Fibroblast of the aortic adventitia (primary cell): ENCODE data around the gene ZBTB6. TPM values are rescaled to one million over a fixed set of nuclear protein-coding genes. Genes with fewer than 3 reads are reported as not detected.
A peak's percentile ranks its signal among the peaks of the same experiment; 100 is the strongest.
"Not testable (repeated sequence)": the region's sequence is repeated elsewhere in the genome, so short reads cannot be mapped to it uniquely, and the experiment has no call there.

Experiments
- DNase-seq: peaks from one replicate; pipeline ENCODE4 v3.0.0-alpha.2; 2010; ENCODE audit warnings: low read depth
- H3K4me3 ChIP-seq: 2 replicates; pipeline ENCODE4 v1.5.1; 2011; ENCODE audit warnings: low read depth, mild to moderate bottlenecking, control low read depth, low read length, moderate library complexity
- total RNA-seq: library from RNA; depleted of rRNA; stranded (reverse); fragments of >200 nt; gene quantifications from 2 replicates; pipeline ENCODE4 v1.2.3, GENCODE V29; 2012; ENCODE audit warnings: low replicate concordance
- TF ChIP-seq, protein P1 (sequence below): IDR thresholded peaks from 2 replicates; pipeline ENCODE4 v1.5.1; 2011; ENCODE audit warnings: mild to moderate bottlenecking, low read length, control low read depth, inconsistent platforms; ENCODE audit not compliant: insufficient read depth

Gene ZBTB6
- total RNA-seq, 1 donor, result 17.7 TPM

DNA sequence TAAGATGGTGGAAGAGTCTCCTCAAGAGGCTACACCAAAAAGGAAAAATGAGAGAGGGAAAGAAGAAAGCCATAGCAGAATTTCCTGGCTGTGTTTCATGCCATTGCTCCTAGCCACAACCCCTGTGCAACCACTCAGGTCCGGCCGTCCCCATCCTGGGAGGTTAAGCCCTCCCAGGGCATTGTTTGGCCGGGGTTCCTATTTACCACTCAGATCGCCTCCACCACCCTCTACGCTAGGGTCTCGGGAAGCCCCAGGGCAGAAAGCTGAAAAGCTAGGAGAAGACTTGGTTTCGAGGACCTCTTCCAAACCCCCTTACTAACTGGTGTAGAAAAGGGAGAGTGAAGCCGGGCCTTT lies 8.7 kb downstream of the ZBTB6 start:
- TF ChIP-seq, protein P1, sequence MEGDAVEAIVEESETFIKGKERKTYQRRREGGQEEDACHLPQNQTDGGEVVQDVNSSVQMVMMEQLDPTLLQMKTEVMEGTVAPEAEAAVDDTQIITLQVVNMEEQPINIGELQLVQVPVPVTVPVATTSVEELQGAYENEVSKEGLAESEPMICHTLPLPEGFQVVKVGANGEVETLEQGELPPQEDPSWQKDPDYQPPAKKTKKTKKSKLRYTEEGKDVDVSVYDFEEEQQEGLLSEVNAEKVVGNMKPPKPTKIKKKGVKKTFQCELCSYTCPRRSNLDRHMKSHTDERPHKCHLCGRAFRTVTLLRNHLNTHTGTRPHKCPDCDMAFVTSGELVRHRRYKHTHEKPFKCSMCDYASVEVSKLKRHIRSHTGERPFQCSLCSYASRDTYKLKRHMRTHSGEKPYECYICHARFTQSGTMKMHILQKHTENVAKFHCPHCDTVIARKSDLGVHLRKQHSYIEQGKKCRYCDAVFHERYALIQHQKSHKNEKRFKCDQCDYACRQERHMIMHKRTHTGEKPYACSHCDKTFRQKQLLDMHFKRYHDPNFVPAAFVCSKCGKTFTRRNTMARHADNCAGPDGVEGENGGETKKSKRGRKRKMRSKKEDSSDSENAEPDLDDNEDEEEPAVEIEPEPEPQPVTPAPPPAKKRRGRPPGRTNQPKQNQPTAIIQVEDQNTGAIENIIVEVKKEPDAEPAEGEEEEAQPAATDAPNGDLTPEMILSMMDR, result no peak
- peak; percentile 43 for DNase-seq
- H3K4me3 ChIP-seq, result peak overlapping the region; percentile 86

DNA sequence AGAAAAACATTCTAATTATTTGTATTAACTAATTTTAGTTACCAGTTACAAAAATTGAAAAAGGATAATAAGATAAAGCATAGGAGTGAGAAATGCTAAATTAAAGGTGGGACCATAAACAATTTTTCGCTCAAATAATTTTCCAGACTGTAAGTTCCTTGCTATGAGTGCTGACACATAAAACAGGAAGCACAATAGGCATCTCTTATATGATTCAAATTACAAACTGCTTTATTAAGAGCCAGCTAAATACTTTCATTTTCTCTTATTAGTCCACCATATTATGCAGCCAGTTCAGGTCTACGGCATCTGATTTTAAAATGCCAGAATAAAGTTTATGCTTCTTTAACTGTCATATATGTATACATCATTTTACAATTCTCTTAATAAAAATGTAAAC lies 12.3 kb downstream of the ZBTB6 start:
- peak; percentile 39 for DNase-seq
- no peak overlapping the region for H3K4me3 ChIP-seq
- TF ChIP-seq, protein P1, result no peak

DNA sequence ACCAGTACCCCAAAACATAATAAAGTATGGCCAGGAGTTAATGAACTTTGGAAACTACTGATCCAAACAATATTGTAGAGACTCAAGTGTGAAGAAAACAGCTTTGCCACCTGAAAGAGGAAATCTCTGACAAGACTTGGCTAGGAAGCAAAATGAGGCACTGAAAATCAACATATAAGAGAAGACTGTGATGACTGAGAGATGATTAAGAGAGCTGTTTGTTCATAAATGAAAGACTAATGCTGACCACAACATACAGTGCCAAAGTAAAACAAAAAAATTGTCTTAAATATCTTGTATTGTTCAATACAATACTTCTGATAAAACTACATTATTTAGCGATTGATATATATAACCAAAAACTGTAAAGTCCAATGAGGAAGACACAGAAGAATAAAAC lies 15.2 kb downstream of the ZBTB6 start:
- TF ChIP-seq, protein P1, result no peak
- DNase-seq, result no peak
- no peak overlapping the region for H3K4me3 ChIP-seq

DNA sequence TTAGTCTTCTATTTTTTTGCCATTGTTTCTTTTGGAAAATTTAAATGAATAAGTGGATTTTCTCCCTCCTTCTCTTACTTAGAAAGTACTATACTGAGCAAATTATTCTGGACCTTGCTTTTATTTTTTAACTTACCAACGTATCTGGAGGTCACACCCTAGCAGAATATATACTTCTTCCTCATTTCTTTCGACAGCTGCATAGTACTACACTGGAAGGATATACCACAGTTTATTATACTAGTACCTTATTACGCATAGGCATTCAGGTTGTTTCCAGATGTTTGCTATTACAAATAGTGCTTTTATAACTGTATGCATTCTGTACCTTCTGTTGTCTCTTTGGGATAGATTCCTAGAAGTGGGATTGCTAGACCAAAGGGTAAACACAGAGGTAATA lies 24.6 kb downstream of the ZBTB6 start:
- TF ChIP-seq, protein P1, result no peak
- DNase-seq, result no peak
- no peak overlapping the region for H3K4me3 ChIP-seq

DNA sequence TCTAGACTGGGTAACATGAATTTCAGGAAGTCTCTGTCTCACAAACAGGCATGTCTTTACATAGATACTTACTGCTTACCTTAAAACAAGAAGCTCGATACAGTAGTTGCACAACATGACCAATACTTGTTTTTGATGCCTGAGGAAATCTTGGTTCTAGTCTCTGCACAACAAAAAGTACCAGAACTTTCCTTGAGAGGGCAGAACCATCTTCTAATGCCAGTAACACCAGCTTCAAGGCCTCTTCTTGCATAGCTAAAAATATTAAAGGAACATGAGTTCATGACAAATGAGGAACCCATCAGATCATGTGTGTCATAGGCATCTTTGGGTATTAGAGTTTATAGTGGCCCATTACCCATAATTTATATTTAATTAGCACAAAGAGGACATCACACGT lies 30.0 kb downstream of the ZBTB6 start:
- DNase-seq, result no peak
- H3K4me3 ChIP-seq, result no peak overlapping the region
- TF ChIP-seq, protein P1, result no peak

DNA sequence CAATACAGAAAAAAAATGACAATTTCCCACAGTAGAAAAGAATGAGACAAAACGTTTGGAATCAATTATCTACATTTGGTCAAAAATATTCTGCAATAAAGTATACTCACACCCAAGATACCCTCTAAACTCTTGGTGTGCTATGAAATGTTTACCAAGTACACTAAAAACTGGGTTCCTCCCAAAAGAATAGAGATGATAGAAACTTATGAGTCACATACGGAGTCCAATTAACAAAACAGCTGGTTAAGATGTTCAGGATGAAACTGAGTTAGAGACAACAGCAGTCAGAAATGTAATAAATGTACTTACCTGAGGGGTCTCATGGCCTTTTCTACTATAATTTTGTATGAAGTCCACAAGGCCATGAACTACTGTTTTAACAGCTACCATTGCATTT lies 33.7 kb downstream of the ZBTB6 start:
- no peak for DNase-seq
- TF ChIP-seq, protein P1, result no peak
- no peak overlapping the region for H3K4me3 ChIP-seq

DNA sequence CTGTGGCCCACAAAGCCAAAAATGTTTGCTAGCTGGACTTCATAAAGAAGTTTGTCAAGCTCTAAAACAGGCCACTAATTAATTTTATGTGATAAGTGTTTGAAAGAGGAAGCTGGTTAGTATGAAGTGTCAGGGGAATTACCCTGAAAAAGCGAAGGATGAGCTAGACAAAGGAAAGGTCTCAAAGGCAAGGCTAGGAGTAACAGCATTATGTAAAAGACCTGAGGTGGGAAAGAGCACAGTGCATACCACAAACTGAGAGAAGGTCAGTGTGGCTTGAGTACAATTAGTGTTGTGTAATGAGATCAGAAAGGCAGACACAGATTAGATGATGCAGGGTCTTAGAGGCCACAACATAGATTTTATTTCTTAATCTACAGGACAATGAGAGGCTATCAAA lies 37.6 kb downstream of the ZBTB6 start:
- no peak overlapping the region for H3K4me3 ChIP-seq
- TF ChIP-seq, protein P1, result no peak
- no peak for DNase-seq

DNA sequence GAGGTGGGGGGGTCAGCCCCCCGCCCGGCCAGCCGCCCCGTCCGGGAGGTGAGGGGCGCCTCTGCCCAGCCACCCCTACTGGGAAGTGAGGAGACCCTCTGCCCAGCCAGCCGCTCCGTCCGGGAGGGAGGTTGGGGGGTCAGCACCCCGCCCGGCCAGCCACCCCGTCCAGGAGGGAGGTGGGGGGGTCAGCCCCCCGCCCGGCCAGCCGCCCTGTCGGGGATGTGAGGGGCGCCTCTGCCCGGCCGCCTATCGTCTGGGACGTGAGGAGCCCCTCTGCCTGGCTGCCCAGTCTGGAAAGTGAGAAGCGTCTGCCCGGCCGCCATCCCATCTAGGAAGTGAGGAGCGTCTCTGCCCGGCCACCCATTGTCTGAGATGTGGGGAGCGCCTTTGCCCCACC lies 45.8 kb downstream of the ZBTB6 start:
- not testable (repeated sequence) for DNase-seq, H3K4me3 ChIP-seq
